ENCODE results near the gene SMARCC2. TPM values are rescaled to one million over a fixed set of nuclear protein-coding genes. Genes with fewer than 3 reads are reported as not detected.

Gene SMARCC2
- total and polyA plus RNA-seq, 9 of the 15 experiments (the other 6 are each of a cell fraction or from before 2014, with no cell fraction given) = 11.9 to 86.0 (median 36.6) TPM

- TF ChIP-seq ZNF280A (IDR thresholded peaks at IDR 0.05; ENCODE audit: low read depth, partially characterized antibody) (no peak), ZNF217 (CRISPR knock-in tag; IDR thresholded peaks at IDR 0.05) (no peak), CHCHD3 (CRISPR knock-in tag; IDR thresholded peaks at IDR 0.05) (no peak), ZNF124 (CRISPR knock-in tag; IDR thresholded peaks at IDR 0.05) (no peak), PHF20 (IDR thresholded peaks at IDR 0.05; ENCODE audit: partially characterized antibody) (no peak), ZNF75A (CRISPR knock-in tag; IDR thresholded peaks at IDR 0.05) (no peak), E2F5 (CRISPR knock-in tag; IDR thresholded peaks at IDR 0.05) (no peak), ZMIZ1 (IDR thresholded peaks at IDR 0.05; ENCODE audit: low read depth in 2 of 2, low read length in 2 of 2) (peak in 1 of 2 experiments; percentile 82; a peak in 1 of 4 replicates), NFXL1 (CRISPR knock-in tag; IDR thresholded peaks at IDR 0.05) (no peak), NFE2 (IDR thresholded peaks at IDR 0.05; ENCODE audit: low read depth) (0 out of 2 replicates have a peak, but pooled peaks have one; percentile 16), E2F4 (CRISPR knock-in tag; IDR thresholded peaks at IDR 0.05; ENCODE audit: low read depth) (no peak), NR2F6 (CRISPR knock-in tag; IDR thresholded peaks at IDR 0.05) (no peak), ZNF785 (CRISPR knock-in tag; IDR thresholded peaks at IDR 0.05) (no peak), ZNF174 (CRISPR knock-in tag; IDR thresholded peaks at IDR 0.05) (no peak), CUX1 (CRISPR knock-in tag; IDR thresholded peaks at IDR 0.05) (no peak), FIP1L1 (IDR thresholded peaks at IDR 0.05; ENCODE audit: low read depth, low read length, poor library complexity, severe bottlenecking) (no peak), DPF2 (IDR thresholded peaks at IDR 0.05) (peak; percentile 98)
Measured at GRCh38 chr12:56126732-56127239, 62.5 kb downstream of the SMARCC2 start (continued).

Data from K562 (cell line).